Activated CD4-positive, alpha-beta memory T cell treated with anti-CD3 and anti-CD28 coated beads for 36 hours (primary cell): ENCODE results near the gene EMC9. TPM values are rescaled to one million over a fixed set of nuclear protein-coding genes. Genes with fewer than 3 reads are reported as not detected.

Experiments used
- CTCF ChIA-PET: fragments of 350-600 bp; sonication (Branson Sonifier 250); formaldehyde crosslinking; loops from one replicate; lab custom pipeline; 2021; ENCODE audit warnings: antibody characterized with exemption, inconsistent platforms; lab: Charles Lee
- POLR2A ChIA-PET: fragments of 350-600 bp; sonication (Branson Sonifier 250); formaldehyde crosslinking; loops from one replicate; lab custom pipeline; 2021; ENCODE audit warnings: antibody characterized with exemption; lab: Charles Lee
- DNase-seq: peaks from one replicate; pipeline ENCODE4 v3.0.0-alpha.2; 2020
- H3K27ac Mint-ChIP-seq: one replicate; pipeline ENCODE4 v1.8.0; 2021; ENCODE audit warnings: mixed read lengths
- H3K27me3 Mint-ChIP-seq: one replicate; pipeline ENCODE4 v1.8.0; 2021; ENCODE audit warnings: mixed read lengths
- H3K36me3 Mint-ChIP-seq: one replicate; pipeline ENCODE4 v1.8.0; 2021; ENCODE audit warnings: mixed read lengths
- H3K4me1 Mint-ChIP-seq: one replicate; pipeline ENCODE4 v1.8.0; 2021; ENCODE audit warnings: low read depth, mixed read lengths
- H3K4me3 Mint-ChIP-seq: one replicate; pipeline ENCODE4 v1.8.0; 2021; ENCODE audit warnings: mild to moderate bottlenecking, mixed read lengths
- H3K9me3 Mint-ChIP-seq: one replicate; pipeline ENCODE4 v1.8.0; 2021; ENCODE audit warnings: mixed read lengths
- intact Hi-C: fragments of 100-400 bp; cut with micrococcal nuclease; formaldehyde crosslinking; loops from one replicate; pipeline ENCODE4 v1.15.1; 2023
- total RNA-seq, 2 experiments: library from RNA; stranded (reverse); gene quantifications; one replicate each; pipeline ENCODE4 v1.2.3, GENCODE V29; 2021

The EMC9 gene, protein sequence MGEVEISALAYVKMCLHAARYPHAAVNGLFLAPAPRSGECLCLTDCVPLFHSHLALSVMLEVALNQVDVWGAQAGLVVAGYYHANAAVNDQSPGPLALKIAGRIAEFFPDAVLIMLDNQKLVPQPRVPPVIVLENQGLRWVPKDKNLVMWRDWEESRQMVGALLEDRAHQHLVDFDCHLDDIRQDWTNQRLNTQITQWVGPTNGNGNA
- total RNA-seq, result 10 to 100 TPM; 40.0 to 40.9 TPM

DNA sequence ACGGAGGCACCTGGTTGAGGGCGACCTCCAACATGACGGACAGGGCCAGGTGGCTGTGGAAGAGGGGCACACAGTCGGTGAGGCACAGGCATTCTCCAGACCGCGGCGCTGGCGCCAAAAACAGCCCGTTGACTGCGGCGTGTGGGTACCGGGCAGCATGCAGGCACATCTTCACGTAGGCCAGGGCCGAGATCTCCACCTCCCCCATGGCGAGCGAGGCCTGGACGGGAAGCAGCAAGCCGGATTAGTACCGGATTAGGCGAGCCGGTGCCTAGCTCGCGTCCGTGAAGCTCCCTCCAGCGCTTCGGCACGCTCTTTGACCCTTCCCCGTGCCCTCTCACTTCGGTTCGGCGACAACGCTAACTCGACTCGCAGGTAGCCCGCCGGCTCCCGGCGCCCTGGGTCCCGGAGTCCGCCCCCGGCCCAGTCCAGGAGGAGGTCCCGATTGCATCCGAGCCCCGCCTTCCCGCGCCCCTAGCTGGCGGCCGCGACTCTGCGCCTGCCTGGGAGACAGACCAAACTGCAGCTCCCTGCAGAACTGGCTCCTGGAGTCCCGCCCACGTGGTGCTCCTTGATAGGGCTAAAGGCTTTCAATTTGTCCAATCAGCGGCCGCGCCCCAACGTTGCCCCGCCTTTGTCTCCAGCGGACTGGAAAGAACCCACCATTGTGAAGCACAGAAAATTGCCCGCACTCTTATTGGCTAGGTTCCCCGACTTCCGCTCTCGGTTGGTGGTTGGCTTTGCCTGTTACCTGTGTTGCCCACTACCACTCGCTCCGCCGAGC, at the start of gene EMC9:
TSS of gene EMC9 (minus strand) at position 495 of the 784 bp plus-strand sequence. CDS start at position 208, 287 bp downstream.
- POLR2A ChIA-PET, result interaction anchor here (0.7 to 2.5 kb wide), 11 partner anchors 9 to 130 kb away, joined by 3 to 32 read pairs (median 4); partner anchors contain the start of genes CHMP4A, DCAF11, IPO4 and IRF9
- CTCF ChIA-PET, result interaction anchor here (0.7 to 7.1 kb wide), 10 partner anchors 11 to 101 kb away, joined by 3 to 59 read pairs (median 4); partner anchors contain the start of genes DCAF11, FITM1, IRF9 and NRL
- Mint-ChIP-seq H3K36me3 (peaks cover 75% of the 10 kb centered on the region), H3K27ac (peak within 1 kb of the TSS; percentile 94), H3K4me3 (peak within 1 kb of the TSS; percentile 97), H3K27me3 (no peaks in the 10 kb centered on the region), H3K9me3 (no peaks in the 10 kb centered on the region), H3K4me1 (peaks cover 65% of the 10 kb centered on the region)
- DNase-seq, result peak; percentile 100
- intact Hi-C loops, result loop anchor here (1.0 kb wide), 5 partner anchors 20 to 72 kb away; partner anchors contain the start of genes CHMP4A, DCAF11, IPO4 and IRF9

DNA sequence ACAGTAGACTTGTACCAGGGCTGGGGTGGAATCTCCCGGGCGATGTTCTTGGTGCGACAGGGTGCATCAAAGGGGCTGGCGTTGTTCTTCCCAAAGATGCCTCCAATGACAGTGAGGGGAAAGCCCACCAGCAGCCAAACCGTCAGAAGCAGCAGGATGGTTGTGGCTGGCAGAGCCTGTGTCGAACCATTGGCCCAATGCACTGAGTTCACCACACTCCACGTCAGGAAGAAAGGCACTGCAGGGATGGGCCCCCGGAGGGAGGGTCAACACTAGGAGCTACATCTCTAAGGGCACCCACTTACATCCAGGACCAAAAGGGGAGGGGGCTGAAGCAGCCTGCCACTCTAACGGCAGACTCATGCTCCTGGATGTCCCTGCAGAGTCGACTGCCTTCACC, 49.0 kb upstream of the EMC9 start:
- intact Hi-C loops, result no loop called here
- Mint-ChIP-seq H3K4me3 (no peak overlapping the region), H3K4me1 (peaks cover 53% of the 10 kb centered on the region), H3K36me3 (peaks cover 32% of the 10 kb centered on the region), H3K27me3 (no peaks in the 10 kb centered on the region), H3K27ac (no peak overlapping the region), H3K9me3 (no peaks in the 10 kb centered on the region)
- POLR2A ChIA-PET, result no interaction called here
- CTCF ChIA-PET, result no interaction called here
- DNase-seq, result no peak

DNA sequence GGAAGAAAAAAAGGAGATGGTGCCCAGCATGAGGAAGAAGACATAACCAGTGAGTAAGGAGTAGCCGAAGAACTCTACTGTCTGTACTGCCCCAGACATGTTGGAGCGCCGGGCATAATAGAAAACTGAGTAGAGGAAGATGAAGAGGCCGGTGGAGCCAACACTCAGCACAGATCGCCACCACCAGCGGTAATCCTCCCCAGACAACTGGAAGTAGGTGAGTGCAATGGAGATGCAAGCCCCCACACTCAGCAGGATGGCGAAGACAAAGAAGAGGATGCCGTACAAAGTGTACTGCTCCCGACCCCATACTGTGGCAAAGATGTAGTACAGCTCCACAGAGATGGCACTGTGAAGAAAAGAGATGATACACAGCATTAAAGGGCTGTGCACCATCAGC, 48.1 kb upstream of the EMC9 start:
- CTCF ChIA-PET, result interaction anchor here (0.7 to 3.2 kb wide), 6 partner anchors 10 to 119 kb away, joined by 3 to 18 read pairs (median 3); partner anchors contain the start of genes CIDEB and IRF9
- intact Hi-C loops, result loop anchor here (2.0 kb wide), 4 partner anchors 43 to 75 kb away; partner anchors contain the start of genes DCAF11, GMPR2, NEDD8 and NRL
- no peak for DNase-seq
- no peaks in the 10 kb centered on the region for H3K27me3 Mint-ChIP-seq
- H3K27ac Mint-ChIP-seq, result peak overlapping the region; percentile 35
- peaks cover 47% of the 10 kb centered on the region for H3K4me1 Mint-ChIP-seq
- H3K9me3 Mint-ChIP-seq, result no peaks in the 10 kb centered on the region
- no peak overlapping the region for H3K4me3 Mint-ChIP-seq
- H3K36me3 Mint-ChIP-seq, result peaks cover 36% of the 10 kb centered on the region
- POLR2A ChIA-PET, result interaction anchor here (1.0 to 2.3 kb wide), 12 partner anchors 9 to 119 kb away, joined by 3 to 13 read pairs (median 4); partner anchors contain the start of genes EMC9, IRF9, MDP1 and PSME1

DNA sequence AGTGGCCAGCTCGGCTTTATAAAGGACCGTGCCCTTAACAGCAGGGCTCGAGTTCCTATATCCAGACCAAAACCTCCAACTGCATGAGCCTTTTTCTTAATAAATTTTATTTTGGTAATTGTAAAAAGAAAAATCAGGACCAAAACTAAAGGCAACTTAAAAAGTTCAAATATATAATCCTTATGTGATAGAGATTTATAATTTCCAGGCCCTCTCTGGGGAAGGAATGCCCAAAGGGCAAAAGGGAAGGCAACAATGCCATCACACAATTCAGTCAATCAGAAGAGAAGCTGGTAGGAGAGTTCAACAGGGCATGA, 47.6 kb upstream of the EMC9 start:
- Mint-ChIP-seq H3K9me3 (no peaks in the 10 kb centered on the region), H3K27me3 (no peaks in the 10 kb centered on the region), H3K4me3 (peak overlapping the region; percentile 89), H3K27ac (peak overlapping the region; percentile 74), H3K4me1 (peaks cover 42% of the 10 kb centered on the region), H3K36me3 (peaks cover 36% of the 10 kb centered on the region)
- CTCF ChIA-PET, result interaction anchor here (0.7 to 3.2 kb wide), 8 partner anchors 9 to 119 kb away, joined by 3 to 18 read pairs (median 3); partner anchors contain the start of genes CIDEB, IRF9 and PSME1
- POLR2A ChIA-PET, result interaction anchor here (1.0 to 2.3 kb wide), 15 partner anchors 10 to 119 kb away, joined by 3 to 13 read pairs (median 5); partner anchors contain the start of genes CHMP4A, DCAF11, EMC9 and IRF9
- intact Hi-C loops, result loop anchor here (2.0 kb wide), 4 partner anchors 44 to 74 kb away; partner anchors contain the start of genes DCAF11, GMPR2, NEDD8 and NRL
- no peak for DNase-seq

DNA sequence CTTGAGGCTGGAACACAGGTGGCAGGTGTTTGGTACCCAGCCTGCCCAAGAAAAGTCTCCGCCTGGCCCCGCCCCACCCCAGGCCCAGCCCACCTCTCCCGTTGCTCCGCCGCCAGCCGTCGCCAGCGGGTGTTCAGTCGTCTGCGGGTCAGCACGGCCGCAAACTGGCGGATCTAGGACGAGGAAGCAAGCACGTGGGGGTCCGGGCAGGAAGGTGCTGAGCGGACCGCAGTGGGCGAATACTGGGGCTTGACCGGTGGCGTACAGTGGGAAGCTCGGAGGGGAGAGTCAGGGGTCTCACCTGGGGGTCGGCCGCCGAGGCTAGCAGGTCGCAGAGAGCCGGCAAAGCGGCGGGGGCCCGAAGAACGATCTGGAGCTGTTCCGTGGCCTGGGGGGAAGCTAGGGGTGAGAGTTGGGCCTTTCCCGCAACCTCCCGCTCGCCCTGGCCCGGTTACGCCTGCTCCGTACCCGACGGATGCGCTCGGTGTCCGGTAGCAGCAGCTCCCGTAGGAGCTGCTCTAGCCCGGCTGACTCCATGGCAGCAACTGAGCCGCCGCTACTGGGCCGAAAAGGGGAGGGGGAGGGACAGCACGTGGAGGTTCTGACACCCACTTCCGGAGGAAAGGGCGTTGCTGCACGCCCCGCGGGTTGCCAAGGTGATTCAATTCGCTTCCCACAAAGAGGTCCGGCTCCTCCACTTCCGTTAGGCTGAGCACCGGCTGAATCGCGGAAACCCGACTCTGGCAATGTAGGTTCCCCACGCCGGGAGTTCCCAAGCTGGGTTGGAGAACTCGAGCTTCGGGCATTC, 47.1 kb upstream of the EMC9 start, which contains the start of gene IPO4:
TSS of gene IPO4 (minus strand) at position 566 of the 808 bp plus-strand sequence. CDS start at position 537, 29 bp downstream.
- H3K27ac Mint-ChIP-seq, result peak within 1 kb of the TSS; percentile 74
- intact Hi-C loops, result loop anchor here (1.0 to 2.0 kb wide), 9 partner anchors 25 to 109 kb away; partner anchors contain the start of genes CHMP4A, DCAF11, EMC9 and GMPR2
- H3K36me3 Mint-ChIP-seq, result peaks cover 39% of the 10 kb centered on the region
- peak within 1 kb of the TSS; percentile 89 for H3K4me3 Mint-ChIP-seq
- no peaks in the 10 kb centered on the region for H3K27me3 Mint-ChIP-seq
- H3K4me1 Mint-ChIP-seq, result peaks cover 40% of the 10 kb centered on the region
- ChIA-PET POLR2A (interaction anchor here (1.0 to 3.2 kb wide), 17 partner anchors 10 to 120 kb away, joined by 3 to 13 read pairs (median 5); partner anchors contain the start of genes CHMP4A, DCAF11, EMC9 and IRF9), CTCF (interaction anchor here (0.6 to 3.2 kb wide), 9 partner anchors 9 to 1213 kb away, joined by 3 to 18 read pairs (median 3); partner anchors contain the start of genes CIDEB, IRF9, PSME1 and TINF2)
- peak; percentile 97 for DNase-seq
- H3K9me3 Mint-ChIP-seq, result no peaks in the 10 kb centered on the region

DNA sequence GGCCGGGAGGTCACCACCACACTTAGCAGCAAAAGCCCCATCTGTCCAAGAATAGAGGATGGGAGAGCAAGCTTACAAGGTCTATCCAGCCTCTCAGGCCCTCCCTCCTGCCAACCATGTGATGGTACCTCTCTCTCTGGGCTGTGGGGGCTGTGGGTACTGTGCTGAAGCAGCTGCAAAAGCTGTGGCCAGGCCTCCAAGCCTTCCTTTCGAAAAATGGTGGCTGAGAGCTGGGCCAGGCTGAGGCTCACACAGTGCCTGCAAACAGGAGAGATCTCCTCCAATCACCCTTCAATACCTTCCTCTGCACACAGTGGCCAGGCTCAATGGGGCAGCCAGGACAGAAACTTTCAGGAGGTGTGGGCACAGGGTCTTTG, 46.1 kb upstream of the EMC9 start:
- Mint-ChIP-seq H3K9me3 (no peaks in the 10 kb centered on the region), H3K27ac (peak overlapping the region; percentile 52), H3K4me3 (peak overlapping the region; percentile 89), H3K4me1 (peaks cover 33% of the 10 kb centered on the region), H3K27me3 (no peaks in the 10 kb centered on the region), H3K36me3 (peaks cover 37% of the 10 kb centered on the region)
- DNase-seq, result no peak
- ChIA-PET POLR2A (interaction anchor here (0.7 to 3.2 kb wide), 9 partner anchors 10 to 73 kb away, joined by 3 to 12 read pairs (median 6); partner anchors contain the start of genes DCAF11, EMC9, IRF9 and NRL), CTCF (interaction anchor here (1.3 to 3.2 kb wide), 4 partner anchors 26 to 121 kb away, joined by 4 to 18 read pairs (median 5); partner anchors contain the start of genes CIDEB and IRF9)
- intact Hi-C loops, result no loop called here

DNA sequence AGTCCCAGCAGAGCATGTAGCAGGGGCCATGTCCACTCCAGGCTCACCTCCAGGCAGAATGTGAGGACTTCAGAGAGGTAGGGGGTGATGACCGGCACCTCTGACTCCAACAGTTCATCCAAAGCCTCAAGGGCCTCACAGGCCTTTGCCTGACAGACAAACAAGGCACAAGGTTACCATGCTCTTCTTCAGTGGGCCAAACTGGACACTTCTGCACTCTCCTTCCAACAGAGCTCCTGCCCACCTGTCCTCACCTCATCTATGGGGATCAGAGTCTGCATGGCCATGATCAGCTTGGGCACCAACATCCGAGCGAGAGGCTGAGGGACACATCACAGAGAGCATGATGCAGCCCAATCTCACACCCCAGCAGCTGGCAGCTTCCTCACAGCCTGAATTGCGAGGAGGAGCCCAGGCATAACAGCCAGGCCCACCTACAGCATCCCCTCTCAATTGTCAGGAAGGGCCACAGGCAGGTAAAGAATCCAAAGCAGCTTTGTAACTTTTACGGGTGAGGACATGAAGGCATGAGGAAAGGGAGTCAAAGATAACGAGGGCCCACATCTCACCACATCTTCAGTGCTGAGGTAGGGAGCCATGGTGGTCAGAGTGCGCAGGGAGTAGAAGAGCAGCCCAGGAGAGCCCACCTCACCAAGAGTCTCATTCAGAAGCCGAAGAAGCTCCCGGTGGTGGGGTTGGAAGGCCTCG, 45.6 kb upstream of the EMC9 start:
- Mint-ChIP-seq H3K36me3 (peaks cover 35% of the 10 kb centered on the region), H3K27me3 (no peaks in the 10 kb centered on the region), H3K4me3 (peak overlapping the region; percentile 89), H3K27ac (no peak overlapping the region), H3K9me3 (no peaks in the 10 kb centered on the region), H3K4me1 (peaks cover 29% of the 10 kb centered on the region)
- no peak for DNase-seq
- ChIA-PET POLR2A (interaction anchor here (0.7 to 3.2 kb wide), 6 partner anchors 9 to 40 kb away, joined by 3 to 12 read pairs (median 5); partner anchors contain the start of genes IRF9 and PSME2), CTCF (interaction anchor here (1.3 to 3.2 kb wide), 4 partner anchors 26 to 121 kb away, joined by 4 to 18 read pairs (median 5); partner anchors contain the start of genes CIDEB and IRF9)
- intact Hi-C loops, result no loop called here

DNA sequence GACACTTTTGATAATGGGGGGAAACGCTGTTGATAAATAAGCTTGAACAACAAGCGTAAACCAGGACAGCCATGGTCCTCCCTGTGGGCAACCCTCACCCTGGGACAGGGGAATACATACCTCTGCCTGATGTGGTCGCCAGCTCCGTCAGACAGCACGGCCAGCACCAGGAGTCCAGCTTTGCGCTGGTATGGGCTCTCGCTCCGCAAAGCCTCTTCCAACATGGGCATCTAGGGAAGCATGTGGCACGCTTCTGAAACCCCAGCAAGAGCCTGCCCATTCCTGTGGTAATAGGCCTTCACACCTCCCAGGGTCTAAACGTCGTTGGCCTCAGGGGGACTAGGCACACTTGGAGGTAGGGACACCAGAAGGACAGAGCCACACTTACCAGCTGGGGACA, 44.4 kb upstream of the EMC9 start:
- Mint-ChIP-seq H3K4me1 (peaks cover 25% of the 10 kb centered on the region), H3K4me3 (no peak overlapping the region), H3K36me3 (peaks cover 32% of the 10 kb centered on the region), H3K9me3 (no peaks in the 10 kb centered on the region), H3K27ac (no peak overlapping the region), H3K27me3 (no peaks in the 10 kb centered on the region)
- intact Hi-C loops, result no loop called here
- POLR2A ChIA-PET, result interaction anchor here (1.3 to 3.2 kb wide), 2 partner anchors 8 to 24 kb away, joined by 3 to 12 read pairs; no protein-coding TSS in a partner anchor
- no peak for DNase-seq
- CTCF ChIA-PET, result interaction anchor here (0.7 to 2.2 kb wide), 3 partner anchors 24 to 95 kb away, joined by 3 to 13 read pairs (median 3); partner anchors contain the start of genes DCAF11, IRF9 and NRL

DNA sequence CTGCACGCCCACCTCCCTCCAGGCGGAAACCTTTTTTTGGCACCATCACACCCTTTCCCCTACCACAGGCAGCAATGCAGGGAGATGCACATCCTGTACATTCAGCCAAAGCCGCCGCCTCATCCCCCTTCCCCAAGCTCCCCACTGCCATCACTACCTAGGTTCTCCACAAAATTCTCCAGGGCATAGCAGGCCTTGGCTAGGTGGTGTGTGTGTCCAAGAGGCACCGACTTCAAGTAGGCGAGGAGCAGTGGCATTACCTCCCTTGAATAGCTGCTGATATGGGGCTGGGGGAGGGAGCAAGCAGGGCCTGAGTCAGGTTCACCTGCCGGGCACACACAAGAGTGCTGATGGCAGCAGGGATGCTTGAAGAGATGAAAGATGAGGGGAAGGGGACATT, 43.6 kb upstream of the EMC9 start:
- Mint-ChIP-seq H3K36me3 (peaks cover 33% of the 10 kb centered on the region), H3K27me3 (no peaks in the 10 kb centered on the region), H3K27ac (no peak overlapping the region), H3K4me1 (peaks cover 24% of the 10 kb centered on the region), H3K4me3 (no peak overlapping the region), H3K9me3 (no peaks in the 10 kb centered on the region)
- DNase-seq, result no peak
- intact Hi-C loops, result no loop called here
- ChIA-PET POLR2A (interaction anchor here (1.0 to 1.3 kb wide), 2 partner anchors 16 to 23 kb away, joined by 3 read pairs; no protein-coding TSS in a partner anchor), CTCF (interaction anchor here (0.8 to 2.2 kb wide), 2 partner anchors 24 to 70 kb away, joined by 3 to 13 read pairs; partner anchors contain the start of genes DCAF11, IRF9 and NRL)
